Osteocyte (in vitro differentiated cells): ENCODE results near the gene CALML4. TPM values are rescaled to one million over a fixed set of nuclear protein-coding genes. Genes with fewer than 3 reads are reported as not detected.
"Not testable (repeated sequence)": the region's sequence is repeated elsewhere in the genome, so short reads cannot be mapped to it uniquely, and the experiment has no call there.

Experiments used
- DNase-seq: peaks from one replicate; pipeline ENCODE4 v3.0.0; 2021; ENCODE audit warnings: mixed read lengths; ENCODE audit not compliant: unreplicated experiment; ENCODE audit errors: extremely low spot score
- H3K27ac Mint-ChIP-seq: one replicate; pipeline ENCODE4 v1.8.0; 2021; ENCODE audit warnings: mild to moderate bottlenecking, mixed read lengths; ENCODE audit not compliant: unreplicated experiment
- H3K27me3 Mint-ChIP-seq: one replicate; pipeline ENCODE4 v1.8.0; 2021; ENCODE audit warnings: mixed read lengths; ENCODE audit not compliant: unreplicated experiment
- H3K36me3 Mint-ChIP-seq: one replicate; pipeline ENCODE4 v1.8.0; 2021; ENCODE audit warnings: mixed read lengths; ENCODE audit not compliant: unreplicated experiment
- H3K4me1 Mint-ChIP-seq: one replicate; pipeline ENCODE4 v1.8.0; 2021; ENCODE audit warnings: mixed read lengths; ENCODE audit not compliant: unreplicated experiment
- H3K4me3 Mint-ChIP-seq: one replicate; pipeline ENCODE4 v1.8.0; 2021; ENCODE audit warnings: mild to moderate bottlenecking, moderate library complexity, mixed read lengths; ENCODE audit not compliant: unreplicated experiment
- H3K9me3 Mint-ChIP-seq: one replicate; pipeline ENCODE4 v1.8.0; 2021; ENCODE audit warnings: mixed read lengths; ENCODE audit not compliant: unreplicated experiment
- CTCF ChIP-seq: fragments of 200-600 bp; sonication (generic); IDR thresholded peaks from 2 replicates; pipeline ENCODE4 v1.5.0; 2021; ENCODE audit warnings: antibody characterized with exemption, mild to moderate bottlenecking, moderate library complexity
- total RNA-seq: library from RNA; stranded (reverse); gene quantifications from 2 replicates; pipeline ENCODE4 v1.2.1, GENCODE V29; 2021

Gene CALML4
- total RNA-seq, 1 donor from 2014 or later, result 2.0 TPM

- TF ChIP-seq CTCF, result no peak
- H3K4me3 Mint-ChIP-seq, result no peak overlapping the region
- no peaks in the 10 kb centered on the region for H3K9me3 Mint-ChIP-seq
- peaks cover 2% of the 10 kb centered on the region for H3K36me3 Mint-ChIP-seq
- H3K27me3 Mint-ChIP-seq, result no peaks in the 10 kb centered on the region
- H3K27ac Mint-ChIP-seq, result peak overlapping the region; percentile 8
- DNase-seq, result no peak
- H3K4me1 Mint-ChIP-seq, result no peaks in the 10 kb centered on the region
Observed at GRCh38 chr15:68213991-68214837, 9.1 kb upstream of the CALML4 start.

- not testable (repeated sequence) for DNase-seq, H3K9me3 Mint-ChIP-seq, H3K27me3 Mint-ChIP-seq, H3K4me1 Mint-ChIP-seq, H3K27ac Mint-ChIP-seq, H3K36me3 Mint-ChIP-seq, H3K4me3 Mint-ChIP-seq
Observed at GRCh38 chr15:68213491-68213845, 8.3 kb upstream of the CALML4 start.

- Mint-ChIP-seq H3K27me3 (no peaks in the 10 kb centered on the region), H3K9me3 (no peaks in the 10 kb centered on the region), H3K4me3 (no peak overlapping the region), H3K4me1 (no peaks in the 10 kb centered on the region), H3K27ac (no peak overlapping the region), H3K36me3 (peaks cover 2% of the 10 kb centered on the region)
- no peak for DNase-seq
- no peak for TF ChIP-seq CTCF
Observed at GRCh38 chr15:68211656-68212320, 6.7 kb upstream of the CALML4 start.

GRCh38 chr15:68210821-68211655, 5.9 kb upstream of the CALML4 start:
- no peak overlapping the region for H3K4me3 Mint-ChIP-seq
- TF ChIP-seq CTCF, result peak; percentile 88
- no peak overlapping the region for H3K27ac Mint-ChIP-seq
- H3K36me3 Mint-ChIP-seq, result no peaks in the 10 kb centered on the region
- H3K27me3 Mint-ChIP-seq, result no peaks in the 10 kb centered on the region
- H3K4me1 Mint-ChIP-seq, result no peaks in the 10 kb centered on the region
- H3K9me3 Mint-ChIP-seq, result no peaks in the 10 kb centered on the region
- DNase-seq, result peak; percentile 90

- Mint-ChIP-seq H3K4me1 (no peaks in the 10 kb centered on the region), H3K27ac (no peak overlapping the region), H3K4me3 (no peak overlapping the region), H3K36me3 (no peaks in the 10 kb centered on the region), H3K27me3 (no peaks in the 10 kb centered on the region), H3K9me3 (no peaks in the 10 kb centered on the region)
- TF ChIP-seq CTCF, result no peak
- no peak for DNase-seq
Observed at GRCh38 chr15:68210409-68210756, 5.3 kb upstream of the CALML4 start.
